K562 (cell line): ENCODE measurements around the gene UQCC5. TPM values are rescaled to one million over a fixed set of nuclear protein-coding genes. Genes with fewer than 3 reads are reported as not detected.

Experiments used
- ASH1L ChIP-seq: fragments of 450-650 bp; IDR thresholded peaks from 2 replicates; pipeline ENCODE4 v1.6.1; 2018; ENCODE audit warnings: borderline replicate concordance, mild to moderate bottlenecking, low read depth; ENCODE audit not compliant: partially characterized antibody
- ATF7 ChIP-seq: fragments of 450-650 bp; IDR thresholded peaks from 2 replicates; pipeline ENCODE4 v1.7.1; 2014; ENCODE audit warnings: mild to moderate bottlenecking, moderate library complexity
- BACH1 ChIP-seq: fragments of 200-800 bp; sonication (Bioruptor generic); IDR thresholded peaks from 2 replicates; pipeline ENCODE4 v1.6.1; 2016; ENCODE audit warnings: missing genetic modification characterization, missing compliant biosample characterization
- CAMTA2 ChIP-seq: fragments of 250-450 bp; sonication (Bioruptor Pico); conservative IDR thresholded peaks from 2 replicates; pipeline ENCODE4 v1.5.1; 2022
- ESRRA ChIP-seq: fragments of 450-650 bp; IDR thresholded peaks from 2 replicates; pipeline ENCODE4 v1.6.1; 2014; ENCODE audit warnings: low read depth, mild to moderate bottlenecking, moderate library complexity, borderline replicate concordance
- HMGXB4 ChIP-seq: sonication (generic); formaldehyde crosslinking; IDR thresholded peaks from 2 replicates; pipeline ENCODE4 v1.8.1; 2023; ENCODE audit warnings: mild to moderate bottlenecking, missing genetic modification reagents
- HNRNPL ChIP-seq: fragments of 200-400 bp; formaldehyde crosslinking; IDR thresholded peaks from 2 replicates; pipeline ENCODE4 v1.6.1; 2017; ENCODE audit warnings: low read depth, mild to moderate bottlenecking, low read length
- KDM5B ChIP-seq: fragments of 200-600 bp; sonication (generic); IDR thresholded peaks from 2 replicates; pipeline ENCODE4 v1.6.1; 2012; ENCODE audit warnings: low read depth, mild to moderate bottlenecking, moderate library complexity, low read length, control low read depth, inconsistent platforms; ENCODE audit not compliant: insufficient replicate concordance
- MAZ ChIP-seq, 2 experiments: fragments of 450-650 bp in 1 of 2; sonication (generic) in 1 of 2; formaldehyde crosslinking; IDR thresholded peaks in 1 of 2; conservative IDR thresholded peaks in 1 of 2; 2 replicates each; pipeline versions ENCODE4 v1.4.0 to v1.5.0; 2020; ENCODE audit warnings: mild to moderate bottlenecking in 1 of 2, missing genetic modification reagents in 1 of 2
- MTF1 ChIP-seq: fragments of 250-450 bp; sonication (Bioruptor Pico); IDR thresholded peaks from 2 replicates; pipeline ENCODE4 v1.9.0; 2021; ENCODE audit warnings: moderate library complexity, mild to moderate bottlenecking, inconsistent platforms, borderline replicate concordance
- NCOA6 ChIP-seq: fragments of 450-650 bp; IDR thresholded peaks from 2 replicates; pipeline ENCODE4 v1.6.1; 2017; ENCODE audit warnings: mild to moderate bottlenecking
- POLR2B ChIP-seq: fragments of 450-650 bp; IDR thresholded peaks from 2 replicates; pipeline ENCODE4 v1.6.1; 2018; ENCODE audit warnings: low read depth; ENCODE audit not compliant: partially characterized antibody
- PTTG1 ChIP-seq: fragments of 450-650 bp; IDR thresholded peaks from 2 replicates; pipeline ENCODE4 v1.6.1; 2016; ENCODE audit warnings: low read depth, mild to moderate bottlenecking, missing genetic modification characterization, missing compliant biosample characterization
- RBFOX2 ChIP-seq: fragments of 200-400 bp; formaldehyde crosslinking; IDR thresholded peaks from 2 replicates; pipeline ENCODE4 v1.6.1; 2017; ENCODE audit warnings: low read depth, mild to moderate bottlenecking, low read length, moderate library complexity
- RFX1 ChIP-seq: fragments of 450-650 bp; IDR thresholded peaks from 2 replicates; pipeline ENCODE4 v1.6.1; 2016; ENCODE audit warnings: mild to moderate bottlenecking, moderate library complexity
- SMAD2 ChIP-seq: fragments of 150-350 bp; IDR thresholded peaks from 2 replicates; pipeline ENCODE4 v1.6.1; 2014; ENCODE audit warnings: low read depth, mild to moderate bottlenecking, low read length
- SMARCB1 ChIP-seq: IDR thresholded peaks from 2 replicates; pipeline ENCODE4 v1.6.1; 2011; ENCODE audit warnings: improper control_type of control experiment, low read depth; ENCODE audit not compliant: insufficient read length
- SMC3 ChIP-seq: conservative IDR thresholded peaks from 2 replicates; pipeline ENCODE4 v1.6.1; 2011; ENCODE audit warnings: low read depth, low read length, improper control_type of control experiment; ENCODE audit not compliant: insufficient read depth
- TBL1XR1 ChIP-seq, 2 experiments: IDR thresholded peaks; 2 replicates each; pipeline ENCODE4 v1.6.1; 2012; ENCODE audit warnings: improper control_type of control experiment in 2 of 2, low read length in 2 of 2, mild to moderate bottlenecking in 1 of 2
- TCF3 ChIP-seq: sonication (generic); formaldehyde crosslinking; IDR thresholded peaks from 2 replicates; pipeline ENCODE4 v1.4.0; 2020; ENCODE audit warnings: mild to moderate bottlenecking, missing genetic modification reagents
- WHSC1 ChIP-seq: IDR thresholded peaks from one replicate; pipeline ENCODE4 v1.6.1; 2012; ENCODE audit warnings: low read length, control low read depth, inconsistent platforms
- XRCC4 ChIP-seq: IDR thresholded peaks from one replicate; pipeline ENCODE4 v1.6.1; 2011; ENCODE audit not compliant: insufficient read depth, insufficient read length; ENCODE audit errors: extremely low read depth
- YBX1 ChIP-seq: fragments of 450-650 bp; IDR thresholded peaks from 2 replicates; pipeline ENCODE4 v1.7.1; 2016; ENCODE audit warnings: mild to moderate bottlenecking
- ZBTB17 ChIP-seq: fragments of 450-650 bp; formaldehyde crosslinking; IDR thresholded peaks from 2 replicates; pipeline ENCODE4 v1.4.0; 2020; ENCODE audit warnings: mild to moderate bottlenecking
- ZNF518B ChIP-seq: fragments of 250-450 bp; sonication (Bioruptor Pico); IDR thresholded peaks from 2 replicates; pipeline ENCODE4 v1.5.0; 2021; ENCODE audit warnings: mild to moderate bottlenecking, moderate library complexity
- ZZZ3 ChIP-seq: fragments of 450-650 bp; IDR thresholded peaks from 2 replicates; pipeline ENCODE4 v1.6.1; 2016; ENCODE audit warnings: antibody characterized with exemption, mild to moderate bottlenecking, moderate library complexity
- polyA plus RNA-seq, 8 experiments: library from polyadenylated mRNA; depleted of rRNA in 4 of 8; stranded (reverse) in 5 of 8; unstranded in 3 of 8; fragments of >200 nt; fragmentation: Nextera tagmentation in 2 of 8; fragmentation: Illumina TruSeq in 1 of 8; extraction: Ambion mirVana in 2 of 8; extraction: Trizol in 1 of 8; gene quantifications; 2 replicates each; pipeline versions ENCODE4 v1.2.1 to v1.2.3, GENCODE V29; 2011 to 2014; ENCODE audit warnings: inconsistent platforms in 1 of 8, missing spikeins in 1 of 8
- total RNA-seq, 7 experiments: library from RNA; depleted of rRNA in 6 of 7; stranded (reverse); fragments of >200 nt in 6 of 7; fragmentation: Illumina TruSeq in 2 of 7; extraction: Trizol in 2 of 7; gene quantifications; 2 replicates each; pipeline versions ENCODE4 v1.2.1 to v1.2.3, GENCODE V29; 2011 to 2021; ENCODE audit warnings: low replicate concordance in 1 of 7

UQCC5 gene
- total and polyA plus RNA-seq, 9 of the 15 experiments (the other 6 are each of a cell fraction or from before 2014, with no cell fraction given), result 10.2 to 55.4 (median 33.8) TPM

- TF ChIP-seq ATF7 (0 out of 2 replicates have a peak, but pooled peaks have one; percentile 3), ASH1L (no peak), HNRNPL (peak; percentile 29; the same call in 1 of the 2 replicates), ZBTB17 (CRISPR knock-in tag) (no peak), RBFOX2 (peak; percentile 88), MAZ (CRISPR knock-in tag; conservative IDR thresholded peaks at IDR 0.05 in 1 of 2, IDR thresholded peaks at IDR 0.05 in 1 of 2) (no peak), ZZZ3 (no peak), NCOA6 (no peak), MTF1 (CRISPR knock-in tag) (no peak), TBL1XR1 (IDR thresholded peaks at IDR 0.05; ENCODE audit: low read length in 2 of 2) (no peak), PTTG1 (tag) (no peak), TCF3 (no peak), POLR2B (no peak), RFX1 (no peak), HMGXB4 (no peak), BACH1 (tag) (no peak), SMC3 (no peak), KDM5B (peak; percentile 38), SMARCB1 (no peak), XRCC4 (no peak), ZNF518B (CRISPR knock-in tag) (no peak), YBX1 (no peak), ESRRA (no peak), SMAD2 (no peak), CAMTA2 (no peak), WHSC1 (no peak)
Measured at GRCh38 chr3:52532838-52533622, 3.4 kb upstream of the UQCC5 start (continued).
